Astrocyte of the hippocampus (primary cell): ENCODE results near the gene SAT2.
"Not testable (repeated sequence)": the region's sequence is repeated elsewhere in the genome, so short reads cannot be mapped to it uniquely, and the experiment has no call there.

Source experiments
- DNase-seq: peaks from one replicate; pipeline ENCODE4 v3.0.0; 2011; ENCODE audit warnings: low read depth, low spot score

The SAT2 gene

DNA sequence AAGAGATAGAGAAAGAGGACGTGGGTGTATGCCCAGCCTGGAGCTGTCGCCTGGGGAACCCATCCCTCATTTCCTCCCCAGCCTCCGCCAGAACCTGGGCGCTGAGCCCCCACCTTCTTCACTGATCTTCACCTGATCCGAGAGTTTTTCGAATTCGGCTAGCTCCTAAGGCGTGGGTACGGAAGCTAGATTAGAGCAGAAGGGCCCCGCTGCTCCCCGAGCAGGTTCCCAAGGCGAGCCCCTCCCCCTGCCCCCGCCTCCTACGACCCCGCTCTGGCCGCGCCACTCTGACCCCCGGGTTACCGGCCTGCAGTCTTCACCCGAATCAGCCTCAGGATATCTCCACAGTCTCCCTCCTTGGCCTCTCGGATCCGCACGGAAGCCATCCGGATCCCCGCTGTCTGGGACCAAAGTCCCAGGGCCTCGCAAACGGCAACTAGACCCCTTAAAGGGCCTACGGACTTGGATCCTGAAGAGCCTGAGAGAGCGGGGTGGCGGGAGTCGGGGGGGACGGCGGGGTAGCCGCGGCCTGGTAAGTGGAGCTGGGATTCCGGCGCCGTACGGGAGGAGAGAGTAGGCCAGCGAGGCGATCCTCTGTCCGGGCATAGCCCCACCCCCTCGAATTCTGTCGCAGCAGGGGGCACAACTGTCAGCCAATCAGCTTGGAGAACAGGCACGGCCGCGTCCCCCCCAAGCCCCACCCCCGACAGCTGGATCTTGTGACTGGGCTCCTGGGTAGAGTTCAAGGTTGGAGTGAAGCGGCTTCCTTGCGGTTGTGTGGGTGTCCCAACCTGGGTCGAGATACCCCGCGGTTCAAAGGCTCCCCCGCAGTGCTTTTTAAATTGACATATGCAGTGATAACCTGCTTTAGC, at the start of gene SAT2:
Gene SAT2 (minus strand): TSS at position 572 of the 872 bp plus-strand sequence. CDS start 186 bp downstream, at position 386.
- peak; percentile 97 for DNase-seq

DNA sequence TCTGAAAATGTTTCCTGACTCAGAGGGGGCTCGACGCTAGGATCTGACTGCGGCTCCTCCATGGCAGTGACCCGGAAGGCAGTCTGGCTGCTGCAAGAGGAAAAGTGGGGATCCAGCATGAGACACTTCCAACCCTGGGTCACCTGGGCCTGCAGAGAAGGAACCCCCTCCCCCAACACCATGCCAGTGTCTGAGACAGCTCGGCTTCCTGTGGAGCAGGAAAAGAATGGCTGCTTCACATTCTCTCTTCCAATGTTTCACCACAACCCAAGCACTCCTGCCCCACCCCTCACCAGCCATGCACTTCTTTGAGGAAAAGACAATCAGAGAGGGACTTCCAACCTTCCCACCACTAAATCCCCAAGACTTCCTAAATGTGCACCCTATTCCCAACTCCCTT, 48.9 kb upstream of the SAT2 start:
- DNase-seq = peak; percentile 37

DNA sequence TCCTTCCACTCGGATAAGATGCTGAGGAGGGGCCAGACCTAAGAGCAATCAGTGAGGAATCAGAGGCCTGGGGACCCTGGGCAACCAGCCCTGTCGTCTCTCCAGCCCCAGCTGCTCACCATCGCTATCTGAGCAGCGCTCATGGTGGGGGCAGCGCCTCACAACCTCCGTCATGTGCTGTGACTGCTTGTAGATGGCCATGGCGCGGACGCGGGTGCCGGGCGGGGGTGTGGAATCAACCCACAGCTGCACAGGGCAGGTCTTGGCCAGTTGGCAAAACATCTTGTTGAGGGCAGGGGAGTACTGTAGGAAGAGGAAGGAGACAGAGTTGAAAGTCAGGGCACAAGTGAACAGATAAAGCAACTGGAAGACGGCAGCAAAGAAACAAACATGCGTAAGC, 47.3 kb upstream of the SAT2 start:
- no peak for DNase-seq

DNA sequence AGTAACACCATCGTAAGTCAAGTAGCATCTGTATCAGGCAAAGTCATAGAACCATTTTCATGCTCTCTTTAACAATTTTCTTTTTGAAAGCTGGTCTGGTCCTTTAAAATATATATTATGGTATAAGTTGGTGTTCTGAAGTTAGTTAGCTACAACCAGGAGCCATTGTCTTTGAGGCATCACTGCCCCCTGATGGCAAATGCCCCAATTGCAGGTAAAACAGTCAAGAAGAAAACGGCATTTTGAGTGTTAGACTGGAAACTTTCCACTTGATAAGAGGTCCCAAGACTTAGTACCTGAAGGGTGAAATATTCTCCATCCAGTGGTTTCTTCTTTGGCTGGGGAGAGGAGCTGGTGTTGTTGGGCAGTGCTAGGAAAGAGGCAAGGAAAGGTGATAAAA, 45.6 kb upstream of the SAT2 start:
- DNase-seq = no peak

DNA sequence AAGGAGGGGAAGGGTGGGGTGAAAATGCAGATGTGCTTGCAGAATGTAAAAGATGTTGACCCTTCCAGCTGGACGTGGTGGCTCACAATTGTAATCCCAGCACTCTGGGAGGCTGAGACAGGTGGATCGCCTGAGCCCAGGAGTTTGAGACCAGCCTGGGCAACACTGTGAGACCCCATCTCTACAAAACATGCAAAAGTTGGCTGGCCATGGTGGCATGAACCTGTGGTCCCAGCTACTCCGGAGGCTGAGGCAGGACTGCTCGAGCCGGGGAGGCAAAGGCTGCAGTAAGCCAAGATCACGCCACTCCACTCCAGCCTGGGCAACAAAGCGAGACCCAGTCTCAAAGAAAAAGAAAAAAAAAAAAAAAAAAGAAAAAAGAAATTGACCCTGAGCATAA, 40.9 kb upstream of the SAT2 start:
- no peak for DNase-seq

DNA sequence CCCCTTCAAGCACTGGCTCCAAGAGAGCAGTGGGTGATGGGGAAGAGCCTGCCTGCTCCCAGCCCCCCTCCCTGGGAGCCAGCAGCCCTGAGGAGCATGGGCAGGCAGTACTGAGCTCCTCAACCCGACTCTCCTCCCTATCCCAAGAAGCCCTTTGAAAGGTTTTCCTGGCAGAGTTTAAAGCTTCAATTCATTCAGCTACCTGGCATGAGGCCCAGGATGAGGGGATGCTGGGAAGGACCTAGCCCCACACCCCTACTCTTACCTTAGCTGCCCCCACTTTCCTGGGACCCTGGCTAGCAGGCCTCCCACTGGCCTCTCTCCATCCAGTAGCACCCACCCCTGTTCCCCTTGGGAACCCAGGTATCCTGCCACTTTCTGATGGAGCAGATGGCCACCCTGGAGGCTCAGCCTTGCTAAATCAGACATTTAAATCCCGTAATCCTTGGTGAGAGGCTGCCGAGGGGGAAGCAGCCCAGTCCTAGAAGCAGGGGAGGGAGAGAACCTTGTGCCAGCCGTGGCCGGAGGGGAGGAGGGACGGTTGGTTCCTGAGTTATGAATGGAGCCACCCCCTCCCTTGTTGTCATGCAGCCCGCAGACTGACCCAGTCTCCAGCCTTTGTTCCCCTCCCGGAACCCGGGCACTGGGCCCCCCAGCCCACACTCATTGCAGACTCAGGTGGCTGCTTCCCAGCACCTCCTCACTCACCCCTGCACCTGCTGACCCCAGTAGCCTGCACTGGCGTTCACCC, 40.2 kb upstream of the SAT2 start:
- peak; percentile 71 for DNase-seq

DNA sequence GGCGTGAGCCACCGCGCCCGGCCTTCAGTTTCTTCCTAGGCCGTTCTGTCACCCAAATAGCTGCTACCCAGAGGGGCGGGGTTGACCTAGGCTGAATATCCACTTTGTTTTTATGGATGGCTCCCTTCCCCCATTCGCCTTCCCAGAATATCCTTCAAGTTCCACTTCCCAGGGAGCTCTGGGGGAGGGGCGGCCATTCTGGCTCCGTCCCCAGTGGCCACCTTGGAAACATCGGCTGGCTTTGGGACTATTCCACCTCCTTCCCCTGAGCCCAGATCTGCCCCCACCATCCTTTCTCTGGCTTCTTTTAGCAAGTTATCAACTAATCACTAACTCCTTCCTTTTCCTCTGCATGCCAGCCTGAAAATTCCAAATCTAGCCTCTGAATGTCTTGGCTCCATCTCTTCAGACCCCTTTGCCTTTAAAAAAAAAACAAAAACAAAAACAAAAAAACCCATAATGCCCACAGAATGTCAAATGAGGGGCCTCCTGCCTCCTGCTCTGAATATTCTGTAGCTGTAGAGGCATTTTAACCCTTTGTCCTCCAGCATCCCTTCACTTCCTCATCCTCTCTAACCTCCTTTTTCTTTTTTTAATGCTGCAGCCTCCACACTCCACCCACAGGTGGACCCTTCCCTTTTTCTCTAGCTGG, 29.5 kb upstream of the SAT2 start:
- DNase-seq = peak; percentile 77

DNA sequence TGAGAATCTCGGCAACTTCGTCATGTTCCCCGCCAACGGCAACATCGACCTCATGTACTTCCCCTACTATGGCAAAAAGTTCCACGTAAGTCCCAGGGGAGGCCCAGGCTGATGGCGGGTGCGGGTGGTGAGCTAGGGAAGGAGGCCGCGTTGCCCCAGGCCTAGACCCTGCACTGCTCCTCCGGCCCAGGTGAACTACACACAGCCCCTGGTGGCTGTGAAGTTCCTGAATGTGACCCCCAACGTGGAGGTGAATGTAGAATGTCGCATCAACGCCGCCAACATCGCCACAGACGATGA, 27.9 kb upstream of the SAT2 start:
- DNase-seq = no peak

DNA sequence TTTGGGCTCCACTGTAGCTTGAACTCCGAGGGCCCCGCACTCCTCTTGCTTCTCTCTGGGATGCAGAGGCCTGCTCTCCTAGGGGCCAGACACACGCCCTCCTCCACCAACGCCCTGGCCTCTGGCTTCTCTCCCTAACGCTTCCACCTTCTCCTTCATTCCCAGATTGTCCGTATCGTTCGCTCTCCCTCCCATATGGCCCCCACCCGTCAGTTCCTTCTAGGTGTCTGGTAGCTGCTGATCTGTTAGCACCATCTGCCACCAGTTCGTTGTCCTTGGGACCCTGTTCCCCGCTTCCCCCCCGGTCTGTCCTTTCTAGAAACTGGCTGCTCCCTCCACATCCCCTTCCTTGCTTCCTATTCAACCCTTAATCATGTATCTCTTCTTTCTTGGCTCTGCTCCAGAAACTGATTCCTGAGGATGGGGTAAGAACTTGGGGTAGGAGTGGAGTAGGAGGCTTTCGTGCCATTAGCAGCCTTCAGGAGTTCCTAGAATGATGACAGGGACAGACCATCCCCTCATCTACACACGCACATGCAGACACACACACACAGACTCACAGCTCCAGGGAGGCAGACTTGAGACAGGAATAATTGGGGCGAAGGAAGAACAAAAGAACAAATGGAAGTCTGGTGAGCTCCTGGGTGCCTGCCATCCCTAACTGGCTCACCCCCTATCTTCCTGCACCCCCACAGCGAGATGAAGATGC, 27.4 kb upstream of the SAT2 start:
- peak; percentile 37 for DNase-seq

DNA sequence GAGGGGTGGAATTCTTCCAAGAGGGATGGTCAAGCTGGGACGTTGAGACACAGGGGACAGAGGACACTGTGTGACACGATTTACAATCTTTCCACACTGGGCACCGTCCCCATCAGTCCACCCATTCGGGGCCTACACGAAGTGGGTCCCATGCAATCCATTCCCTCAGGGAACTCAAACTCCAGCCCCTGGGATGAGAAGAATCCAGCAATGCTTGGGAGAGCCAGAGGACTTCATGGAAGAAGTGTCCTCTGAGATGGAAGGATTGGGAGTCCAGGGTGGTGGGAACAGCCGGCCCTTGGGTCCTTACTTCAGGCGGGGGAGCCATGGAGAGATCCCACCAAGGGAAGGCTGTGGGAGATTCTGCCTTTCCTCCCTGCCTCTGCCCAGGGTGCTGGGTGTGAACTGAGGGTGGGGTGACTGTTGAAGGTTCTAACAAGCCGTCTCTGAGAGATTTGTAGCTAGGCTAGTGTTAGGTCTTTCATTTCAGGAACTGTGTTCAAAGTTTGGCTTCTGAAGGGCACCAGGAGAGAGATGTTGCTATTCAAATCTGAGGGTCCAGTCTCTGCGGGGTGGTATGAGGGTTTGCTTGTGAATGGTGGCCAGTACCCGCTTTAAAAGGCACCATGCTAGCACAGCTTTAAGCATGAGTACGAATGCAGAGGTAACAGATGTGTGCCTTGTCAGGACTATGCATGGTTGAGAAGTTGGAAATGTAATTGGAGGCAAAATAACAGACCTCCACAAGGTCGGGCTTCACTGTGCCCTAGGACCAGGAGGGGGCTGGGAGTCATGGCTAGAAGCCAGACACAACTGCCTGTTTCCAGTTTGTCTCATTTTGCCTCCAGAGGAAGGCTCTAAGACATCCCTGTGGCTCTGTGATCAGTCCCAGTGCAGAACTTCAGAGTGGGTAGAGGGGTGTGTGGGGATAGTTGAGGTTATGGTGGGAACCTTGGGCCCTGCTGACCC, 25.1 kb upstream of the SAT2 start:
- DNase-seq = no peak

DNA sequence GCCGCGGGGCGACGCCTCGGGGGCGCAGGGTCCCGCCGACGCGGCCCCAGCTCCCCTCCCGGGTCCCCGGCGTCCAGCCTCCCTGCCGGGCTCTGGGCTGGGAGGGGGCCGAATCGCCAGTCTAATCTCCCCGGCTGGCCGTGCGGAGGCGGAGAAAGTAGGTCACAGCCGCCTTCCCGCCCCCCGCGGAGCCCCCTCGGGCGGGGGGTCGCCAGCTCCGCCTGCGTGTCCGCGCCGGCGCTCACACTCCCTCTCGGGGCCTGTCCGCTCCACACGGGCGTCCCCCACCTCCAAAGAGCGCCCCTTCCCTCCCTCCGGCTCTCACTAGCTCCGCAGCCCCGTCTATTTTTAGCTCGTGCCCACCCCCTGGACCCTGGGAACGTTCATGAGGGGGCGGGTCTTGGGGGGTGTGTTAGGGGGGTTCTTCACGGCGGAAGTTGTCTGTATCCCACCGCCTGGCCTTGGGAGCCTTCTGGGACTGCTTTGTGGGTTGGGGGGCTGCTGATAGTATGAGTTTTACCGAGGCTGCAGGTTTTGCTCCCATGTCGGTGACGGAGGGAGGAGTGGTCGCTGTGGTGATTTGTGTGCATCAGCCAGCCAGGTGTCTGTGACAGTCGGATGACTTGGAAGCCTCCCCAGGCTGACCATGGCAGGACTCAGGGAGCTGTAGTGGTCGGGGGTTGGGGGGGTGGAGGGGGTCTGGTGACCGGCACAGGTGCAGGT, 24.2 kb upstream of the SAT2 start:
- DNase-seq = peak; percentile 25

DNA sequence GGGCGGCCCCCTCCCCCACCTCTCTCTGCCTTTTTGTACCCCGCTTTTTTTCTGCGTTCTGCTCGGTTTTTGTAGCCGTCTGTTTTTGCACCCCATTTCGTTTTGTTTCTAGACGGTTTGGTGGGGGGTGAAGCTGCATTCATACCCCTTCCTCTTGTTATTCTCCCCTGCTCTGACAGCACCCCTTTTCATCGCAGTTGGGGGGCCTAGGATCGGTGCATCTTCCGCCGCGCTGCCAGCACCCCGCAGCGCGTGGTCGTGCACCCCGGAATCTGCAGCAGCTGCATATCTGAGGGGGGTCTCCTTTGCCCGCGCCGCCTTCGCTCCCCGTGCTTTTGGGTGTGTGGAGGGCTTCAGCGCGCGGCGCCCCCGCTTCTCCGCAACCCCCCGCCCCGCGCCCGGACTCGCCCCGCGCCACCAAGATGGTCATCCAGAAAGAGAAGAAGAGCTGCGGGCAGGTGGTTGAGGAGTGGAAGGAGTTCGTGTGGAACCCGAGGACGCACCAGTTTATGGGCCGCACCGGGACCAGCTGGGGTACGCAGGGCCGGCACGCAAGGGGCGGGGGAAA, 23.6 kb upstream of the SAT2 start:
- no peak for DNase-seq

DNA sequence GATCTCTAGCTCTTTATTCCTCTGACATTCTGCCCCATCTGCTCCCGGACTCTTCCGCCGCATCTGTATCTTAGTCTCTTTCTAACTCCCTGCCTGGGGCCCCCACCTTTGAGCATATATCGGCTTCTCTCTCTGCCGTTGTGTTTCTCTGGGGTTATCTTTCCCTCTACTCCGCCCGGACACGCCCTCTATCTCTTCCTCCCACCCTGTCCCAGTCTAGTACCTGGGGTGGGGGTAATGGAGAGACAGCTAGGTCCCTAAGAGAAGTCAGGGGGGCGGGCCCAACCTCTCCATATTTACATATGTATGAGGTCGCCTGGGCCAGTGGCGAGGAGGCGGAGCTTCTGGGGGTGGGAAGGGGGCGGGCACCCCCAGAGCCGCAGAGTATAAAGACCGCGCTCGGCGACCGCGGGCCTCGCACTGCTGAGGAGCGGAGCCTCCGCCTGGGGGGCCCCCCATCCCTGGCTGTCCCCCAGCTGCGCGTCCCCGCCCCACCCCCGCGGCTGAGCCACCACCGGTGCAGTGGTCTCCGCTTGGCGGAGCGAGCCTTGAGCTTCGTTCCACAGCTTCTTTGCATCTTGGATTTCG, 23.0 kb upstream of the SAT2 start, which contains the start of gene ATP1B2:
Gene ATP1B2 (plus strand): TSS at position 418 of the 588 bp plus-strand sequence. CDS start 593 bp downstream, outside the sequence.
- peak; percentile 60 for DNase-seq

DNA sequence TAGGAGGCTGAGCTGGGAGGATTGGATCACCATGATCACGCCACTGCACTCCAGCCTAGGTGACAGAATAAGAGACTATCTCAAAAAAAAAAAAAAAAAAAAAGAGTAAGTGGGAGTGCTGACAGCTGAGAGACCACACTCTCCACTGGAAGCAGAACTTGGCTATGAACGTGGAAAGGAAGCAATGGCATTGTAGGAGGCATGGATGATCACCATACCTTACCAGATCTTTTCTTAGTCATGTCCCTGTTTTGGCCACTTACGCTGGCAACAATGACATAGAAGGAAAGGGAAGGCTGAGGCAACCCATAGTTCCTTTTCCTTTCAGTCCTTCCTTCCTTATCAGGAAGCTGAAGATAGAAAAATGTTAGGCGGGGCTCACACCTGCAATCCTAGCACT, 19.4 kb upstream of the SAT2 start:
- no peak for DNase-seq

DNA sequence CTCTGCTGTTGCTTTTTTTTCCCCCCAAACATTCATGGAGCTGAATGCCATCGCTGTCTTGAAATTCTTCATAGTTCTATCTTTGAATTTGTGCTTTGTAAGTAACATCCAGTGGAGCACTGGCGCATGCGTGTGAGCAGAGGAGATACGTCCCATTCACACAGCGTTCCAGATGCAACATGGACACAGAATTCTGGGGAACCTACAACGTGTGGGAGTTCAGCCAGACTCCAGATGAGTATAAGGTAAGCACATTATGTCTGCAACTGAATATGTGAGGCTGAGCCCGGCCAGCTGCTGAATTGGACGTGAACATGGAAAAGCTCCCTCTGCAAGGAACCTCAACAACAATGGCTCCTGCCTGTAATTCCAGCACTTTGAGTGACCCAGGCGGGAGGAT, 18.8 kb upstream of the SAT2 start:
- DNase-seq = no peak

DNA sequence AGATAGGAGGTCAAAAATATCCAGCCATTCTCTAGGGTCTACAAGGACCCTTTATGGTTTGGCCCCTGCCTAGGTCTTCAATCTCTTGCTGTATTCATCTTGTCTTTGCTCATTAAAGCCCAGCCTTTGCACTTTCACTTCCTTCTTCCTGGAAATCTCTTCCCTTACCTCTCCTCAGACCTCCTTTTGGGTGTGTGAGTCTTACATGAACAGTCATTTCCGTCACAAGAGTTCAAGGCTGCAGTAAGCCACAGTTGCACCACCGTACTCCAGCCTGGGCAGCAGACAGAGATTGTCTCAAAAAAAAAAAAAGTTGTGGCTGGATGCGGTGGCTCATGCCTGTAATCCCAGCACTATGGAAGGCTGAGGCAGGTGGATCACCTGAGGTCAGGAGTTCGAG, 17.2 kb upstream of the SAT2 start:
- no peak for DNase-seq

DNA sequence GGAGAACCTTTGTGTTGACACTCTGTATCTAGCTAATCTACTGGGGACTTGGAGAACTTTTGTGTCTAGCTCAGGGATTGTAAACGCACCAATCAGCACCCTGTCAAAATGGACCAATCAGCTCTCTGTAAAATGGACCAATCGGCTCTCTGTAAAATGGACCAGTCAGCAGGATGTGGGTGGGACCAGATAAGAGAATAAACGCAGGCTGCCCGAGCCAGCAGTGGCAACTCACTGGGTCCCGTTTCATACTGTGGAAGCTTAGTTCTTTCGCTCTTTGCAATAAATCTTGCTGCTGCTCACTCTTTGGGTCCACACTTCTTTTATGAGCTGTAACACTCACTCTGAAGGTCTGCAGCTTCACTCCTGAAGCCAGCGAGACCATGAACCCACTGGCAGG, 14.0 kb upstream of the SAT2 start:
- DNase-seq = not testable (repeated sequence)

DNA sequence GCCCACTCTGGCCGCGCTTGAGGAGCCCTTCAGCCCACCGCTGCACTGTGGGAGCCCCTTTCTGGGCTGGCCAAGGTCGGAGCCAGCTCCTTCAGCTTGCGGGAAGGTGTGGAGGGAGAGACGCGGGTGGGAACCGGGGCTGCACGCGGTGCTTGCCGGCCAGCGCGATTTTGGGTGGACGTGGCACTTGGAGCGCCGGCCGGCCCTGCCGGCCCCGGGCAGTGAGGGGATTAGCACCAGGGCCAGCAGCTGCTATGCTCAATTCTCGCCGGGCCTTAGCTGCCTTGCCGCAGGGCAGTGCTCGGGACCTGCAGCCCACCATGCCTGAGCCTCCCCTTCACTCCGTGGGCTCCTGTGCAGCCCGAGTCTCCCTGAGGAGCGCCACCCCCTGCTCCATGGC, 13.2 kb upstream of the SAT2 start:
- DNase-seq = no peak

DNA sequence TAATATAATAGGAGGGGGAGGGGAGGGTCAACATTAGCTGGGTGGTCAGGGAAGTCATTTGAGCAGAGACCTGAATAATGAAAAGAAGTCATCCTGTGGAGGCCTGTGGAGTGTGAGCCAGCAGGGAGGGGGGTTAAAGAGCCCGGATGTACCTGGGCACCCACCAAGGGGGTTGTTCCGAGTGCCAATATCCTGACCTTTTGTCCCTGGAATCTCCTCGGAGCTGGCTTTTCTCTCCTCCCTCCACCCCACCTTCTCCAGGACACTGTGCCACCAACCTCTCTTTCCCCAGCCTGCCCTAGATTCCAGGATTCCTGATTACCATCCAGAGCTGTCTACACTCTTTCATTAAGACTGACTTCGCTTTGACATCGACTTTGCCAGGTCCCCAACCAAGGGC, 8.5 kb upstream of the SAT2 start:
- no peak for DNase-seq
